ENCODE data around the gene UTF1.

DNA sequence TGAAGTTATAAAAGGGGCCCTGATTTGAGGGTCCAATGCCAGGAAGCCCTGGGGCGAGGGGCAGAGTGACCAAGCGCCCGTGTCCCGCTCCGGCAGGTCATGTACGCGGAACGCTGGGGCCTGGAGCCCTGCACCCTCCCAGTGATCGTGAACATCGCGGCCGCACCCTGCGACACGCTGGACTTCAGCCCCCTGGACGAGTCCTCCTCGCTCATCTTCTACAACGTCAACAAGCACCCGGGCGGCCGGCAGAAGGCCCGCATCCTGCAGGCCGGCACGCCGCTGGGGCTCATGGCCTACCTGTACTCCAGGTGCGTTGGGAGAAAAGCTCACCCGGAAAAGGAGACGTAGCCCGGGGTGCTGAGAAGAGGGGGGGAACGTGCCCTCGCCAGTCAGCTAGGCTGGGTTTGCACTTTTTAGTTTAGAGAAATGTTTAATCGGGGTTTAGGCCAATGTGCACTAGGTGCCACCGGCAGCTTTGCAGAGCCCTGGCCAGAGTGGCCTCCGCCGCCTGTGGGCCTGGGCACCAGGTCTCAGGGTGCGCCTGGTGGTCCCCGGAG lies 22.9 kb upstream of the UTF1 start:
- TF ChIP-seq POLR2A (IDR thresholded peaks at IDR 0.05; ENCODE audit: low read length): no peak
- no peak for TF ChIP-seq GATA1 (IDR thresholded peaks at IDR 0.05; ENCODE audit: low read depth, low read length)

Data from erythroblast (primary cell).